NCI-H2227 (cell line): ENCODE data around the gene MYO3B.
"Not testable (repeated sequence)": the region's sequence is repeated elsewhere in the genome, so short reads cannot be mapped to it uniquely, and the experiment has no call there.

Source experiments
- DNase-seq: peaks from one replicate; lab custom pipeline; 2025; ENCODE audit not compliant: unreplicated experiment; lab: John Stamatoyannopoulos, UW

Gene MYO3B

DNA sequence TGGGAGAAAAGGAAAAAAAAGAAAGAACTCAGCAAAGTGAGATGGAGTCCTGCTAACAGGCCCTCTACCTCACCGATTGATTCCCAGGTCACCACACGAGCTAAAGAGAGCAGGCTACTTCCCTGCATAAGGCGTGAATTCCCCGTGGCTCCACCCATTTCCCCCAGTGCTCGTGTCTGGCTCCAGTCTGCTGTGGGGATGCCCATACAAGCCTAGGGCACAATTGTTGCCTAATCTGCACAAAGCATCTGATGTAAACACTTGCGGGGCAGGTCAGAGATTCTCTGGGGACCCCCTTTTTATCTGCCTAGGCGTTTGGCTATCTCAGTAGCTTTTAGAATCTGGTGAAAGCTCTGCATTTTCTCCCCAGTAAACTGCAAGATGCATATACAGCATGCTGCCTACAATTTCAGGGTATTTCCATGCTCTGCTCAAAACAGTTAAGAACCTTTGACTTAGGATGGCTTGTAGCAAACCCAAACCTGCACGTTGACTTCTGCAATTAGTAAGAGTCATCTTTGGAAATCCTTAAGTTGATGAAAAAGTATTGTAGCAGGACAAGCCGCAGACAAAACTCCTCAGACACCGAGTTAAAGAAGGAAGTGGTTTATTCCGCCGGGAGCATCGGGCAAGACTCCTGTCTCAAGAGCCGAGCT, 34.8 kb downstream of the MYO3B start:
- no peak for DNase-seq

DNA sequence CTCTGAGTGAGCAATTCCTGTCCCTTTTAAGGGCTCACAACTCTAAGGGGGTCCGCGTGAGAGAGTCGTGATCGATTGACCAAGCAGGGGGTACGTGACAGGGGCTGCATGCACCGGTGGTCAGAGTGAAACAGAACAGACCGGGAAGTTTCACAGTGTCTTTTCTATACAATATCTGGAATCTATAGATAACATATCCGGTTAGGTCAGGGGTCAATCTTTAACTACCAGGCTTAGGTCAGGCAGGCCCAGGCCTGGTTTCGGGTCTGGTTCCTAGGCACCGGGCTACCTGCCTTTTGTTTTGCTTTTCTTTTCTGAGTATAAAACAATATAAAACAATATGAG, 35.3 kb downstream of the MYO3B start:
- not testable (repeated sequence) for DNase-seq

- DNase-seq: no peak
These were observed 35.7 kb downstream of the MYO3B start for GRCh38 chr2:170213651-170214050.

DNA sequence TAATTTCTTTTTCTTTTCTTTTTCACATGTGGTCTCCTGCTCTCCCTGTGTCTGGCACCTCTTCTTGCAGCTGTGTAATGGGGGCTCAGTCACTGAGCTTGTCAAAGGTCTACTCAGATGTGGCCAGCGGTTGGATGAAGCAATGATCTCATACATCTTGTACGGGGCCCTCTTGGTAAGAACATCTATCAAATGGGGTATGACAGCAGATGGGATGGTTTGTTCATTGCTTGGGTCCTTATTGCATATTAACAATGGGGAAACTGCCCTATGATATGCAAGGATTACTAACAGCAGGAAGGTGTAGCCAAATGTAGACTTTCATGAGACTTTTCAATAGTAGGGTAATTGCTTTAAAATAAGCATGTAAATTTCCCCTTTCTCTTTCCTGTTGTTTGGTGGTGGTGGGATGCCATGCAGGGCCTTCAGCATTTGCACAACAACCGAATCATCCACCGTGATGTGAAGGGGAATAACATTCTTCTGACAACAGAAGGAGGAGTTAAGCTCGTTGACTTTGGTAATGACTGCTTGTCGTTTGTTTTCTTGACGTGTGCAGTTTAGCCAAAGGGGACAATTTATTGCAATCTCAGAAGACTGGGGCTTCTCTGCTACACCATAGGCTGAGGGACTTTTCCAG, 36.5 kb downstream of the MYO3B start:
- DNase-seq: peak; percentile 69

DNA sequence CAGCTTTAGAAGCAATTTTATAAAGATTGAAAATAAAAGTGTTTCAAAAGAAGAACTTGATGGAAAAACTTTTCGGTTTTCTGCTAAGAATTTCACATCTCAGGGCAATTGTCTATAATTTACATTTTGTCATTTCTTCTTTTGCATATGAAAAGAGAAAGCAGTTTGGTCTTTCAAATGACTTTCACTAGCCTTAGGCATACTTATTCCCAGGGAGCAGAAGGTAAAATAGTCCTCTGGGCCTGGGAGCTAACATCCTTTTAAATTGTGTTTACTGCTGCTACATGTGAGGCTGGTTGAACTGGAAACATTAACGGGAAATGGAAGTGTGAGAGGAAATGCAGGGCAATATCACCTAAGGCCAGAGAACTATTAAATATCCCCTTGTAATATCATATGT, 37.1 kb downstream of the MYO3B start:
- DNase-seq: no peak

- DNase-seq: no peak
These were observed 38.5 kb downstream of the MYO3B start for GRCh38 chr2:170216428-170216827.

- no peak for DNase-seq
These were observed 39.0 kb downstream of the MYO3B start for GRCh38 chr2:170216981-170217380.

GRCh38 chr2:170217778-170218251, 39.9 kb downstream of the MYO3B start:
- DNase-seq: no peak

DNA sequence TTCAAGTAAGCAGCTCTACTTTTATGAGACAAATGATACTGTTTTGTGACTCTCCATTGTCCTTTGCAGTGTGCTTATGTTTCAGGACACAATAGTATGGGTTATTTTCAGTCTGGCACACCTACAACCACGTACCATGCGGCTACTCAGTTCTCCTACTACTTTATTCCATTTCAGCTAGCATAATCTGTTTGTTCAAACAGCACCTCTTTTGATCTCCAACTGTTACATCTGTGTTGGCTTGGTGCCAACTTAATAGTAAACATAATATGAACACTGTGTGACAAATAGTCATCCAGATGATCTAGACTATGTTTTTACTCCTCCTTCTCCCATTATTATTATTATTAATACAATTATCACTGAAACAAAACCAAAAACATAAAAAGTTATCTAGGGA, 40.5 kb downstream of the MYO3B start:
- DNase-seq: peak; percentile 64

DNA sequence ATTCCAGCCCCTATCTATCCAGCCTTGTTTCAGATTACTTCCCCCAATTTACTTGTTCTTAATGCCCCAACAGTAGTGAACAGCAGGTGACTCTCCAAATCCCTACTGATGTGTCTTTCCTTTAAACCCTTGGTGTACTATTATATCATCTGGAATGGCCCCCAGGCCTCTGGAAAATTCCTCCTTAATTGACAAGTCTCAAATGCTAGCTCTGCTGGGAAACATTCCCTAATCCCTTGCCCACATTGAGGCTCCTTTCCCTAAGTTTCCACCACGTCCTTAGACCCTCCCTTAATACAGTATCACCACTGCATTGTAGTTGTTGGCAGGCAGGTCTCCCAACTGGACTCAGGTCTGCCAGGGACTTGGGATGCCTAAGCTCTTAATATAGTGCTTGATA, 41.0 kb downstream of the MYO3B start:
- no peak for DNase-seq

DNA sequence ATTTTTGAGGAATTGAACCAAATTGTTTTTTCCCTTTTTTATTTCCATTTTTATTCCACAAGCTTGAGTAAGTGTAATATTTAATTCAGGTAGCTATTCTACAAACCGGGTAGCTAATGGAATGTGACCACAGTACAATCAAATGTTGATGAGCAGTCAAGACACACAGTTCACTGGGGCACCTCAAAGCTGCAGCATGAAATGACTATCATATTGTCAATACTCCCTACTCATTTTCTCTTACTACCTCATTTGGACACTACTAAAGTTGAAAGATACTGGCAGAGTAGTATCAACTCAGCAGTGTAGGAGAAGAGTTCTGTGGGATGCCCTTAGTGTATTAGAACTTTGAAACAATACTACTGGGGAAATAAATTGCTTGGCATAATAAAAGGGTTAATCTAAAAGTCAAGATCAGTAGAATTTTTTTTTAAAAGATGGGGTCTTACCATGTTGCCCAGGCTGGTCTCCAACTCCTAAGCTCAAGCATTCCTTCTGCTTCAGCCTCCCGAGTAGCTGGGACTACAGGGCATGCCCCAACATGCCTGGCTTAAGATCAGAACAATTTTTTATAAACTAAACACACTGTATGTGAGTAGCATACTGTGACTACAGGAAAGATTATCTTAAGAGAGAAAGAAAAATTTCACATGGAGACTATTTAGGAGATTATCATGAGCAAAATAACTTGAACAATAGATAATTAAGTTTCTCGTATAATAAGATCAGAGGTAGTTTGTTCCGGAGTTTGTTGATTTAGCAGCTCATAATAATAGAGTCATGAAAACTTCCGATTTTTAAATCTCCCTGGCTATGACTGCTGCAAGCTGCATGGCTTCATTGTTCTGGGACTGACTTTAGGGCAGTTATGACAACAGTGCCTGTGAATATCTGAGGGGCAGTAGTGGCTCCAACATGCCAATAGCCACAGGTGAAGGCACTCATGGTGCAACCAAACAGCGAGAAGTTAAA, 43.7 kb downstream of the MYO3B start:
- DNase-seq: peak; percentile 44

DNA sequence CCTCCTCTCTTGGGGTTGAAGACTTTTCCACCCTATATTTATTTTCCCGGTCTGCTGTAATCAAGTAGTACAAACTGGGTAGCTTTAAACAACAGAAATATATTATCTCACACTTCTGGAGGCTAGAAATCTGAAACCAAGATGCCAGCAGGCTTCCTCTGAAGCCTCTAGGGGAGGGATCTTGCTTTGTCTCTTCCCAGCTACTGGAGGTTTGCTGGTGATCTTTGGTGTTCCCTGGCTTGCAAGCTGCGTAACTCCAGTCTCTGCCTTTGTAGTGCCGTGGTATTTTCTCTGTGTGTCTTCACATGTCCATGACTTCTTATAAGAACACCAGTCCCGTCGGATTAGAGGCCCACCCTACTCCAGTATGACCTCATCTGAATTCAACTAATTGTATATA, 44.4 kb downstream of the MYO3B start:
- DNase-seq: peak; percentile 49

DNA sequence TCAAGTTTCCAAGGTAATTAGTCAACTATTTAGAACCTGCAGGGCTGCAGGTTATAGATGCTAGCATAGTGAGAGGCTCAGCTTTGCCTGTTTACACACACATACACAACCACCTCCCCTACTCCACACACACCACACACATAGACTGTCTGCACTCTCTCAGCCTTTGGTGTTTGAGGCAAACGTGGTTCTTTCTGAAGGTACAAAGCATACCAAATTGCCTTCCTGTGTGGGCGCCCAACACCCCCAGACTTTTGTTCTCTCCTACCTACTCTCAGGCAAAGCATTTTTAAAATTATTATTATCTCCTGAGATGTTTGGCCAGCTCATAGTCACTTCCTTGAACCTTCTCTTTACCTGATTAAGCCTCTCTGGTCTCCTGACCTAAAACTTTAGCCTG, 44.9 kb downstream of the MYO3B start:
- no peak for DNase-seq

- DNase-seq: peak; percentile 88
These were observed 46.8 kb downstream of the MYO3B start for GRCh38 chr2:170224692-170225294.

- no peak for DNase-seq
These were observed 48.3 kb downstream of the MYO3B start for GRCh38 chr2:170226216-170226615.

GRCh38 chr2:170227507-170227947, 49.6 kb downstream of the MYO3B start:
- DNase-seq: no peak

- no peak for DNase-seq
These were observed 50.0 kb downstream of the MYO3B start for GRCh38 chr2:170227951-170228350.

- DNase-seq: no peak
These were observed 50.5 kb downstream of the MYO3B start for GRCh38 chr2:170228429-170228828.

DNA sequence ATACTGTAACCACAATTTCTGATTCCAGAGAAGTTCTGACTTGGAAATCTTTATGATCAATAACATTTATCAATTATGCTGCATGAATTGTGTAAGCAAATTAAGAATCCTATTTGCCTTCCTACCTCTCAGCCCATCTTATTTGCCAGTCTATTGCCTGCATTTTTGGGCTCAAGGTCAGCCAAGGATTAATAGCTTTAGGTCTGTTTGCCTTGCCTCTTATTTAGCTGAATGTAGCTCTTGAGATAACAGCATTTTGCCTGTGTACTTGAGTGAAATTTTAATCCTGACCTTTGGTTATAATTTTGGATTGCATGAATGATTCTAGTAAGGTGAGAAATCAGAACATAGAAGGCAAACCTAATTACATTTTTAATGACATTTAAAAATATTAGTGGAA, 51.2 kb downstream of the MYO3B start:
- DNase-seq: peak; percentile 28

DNA sequence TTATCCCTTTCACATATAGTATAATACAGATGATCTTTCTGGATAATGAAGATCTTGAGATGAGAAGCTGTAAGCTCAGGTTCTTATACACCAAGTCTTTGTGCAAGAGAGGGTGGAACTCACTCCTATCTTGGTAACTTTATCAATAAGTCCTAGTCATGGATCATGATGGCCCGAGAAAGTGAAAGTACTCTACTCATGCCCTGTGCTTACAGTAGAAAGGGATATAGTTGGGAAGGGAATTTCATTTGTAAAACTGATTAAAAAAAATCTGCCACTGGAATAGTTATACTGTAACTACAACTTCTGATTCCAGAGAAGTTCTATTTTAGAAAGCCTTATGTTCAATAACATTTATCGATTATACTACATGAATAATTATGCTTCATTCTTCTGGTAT, 51.8 kb downstream of the MYO3B start:
- DNase-seq: no peak
